WERI-Rb-1 (cell line): Measurements from ENCODE around the gene LHPP.

Experiments
- DNase-seq: peaks from one replicate; pipeline ENCODE4 v3.0.0-alpha.2; 2020
- H3K27ac ChIP-seq: fragments of 250-450 bp; sonication (Bioruptor Pico); 2 replicates; pipeline ENCODE4 v1.5.1; 2020; ENCODE audit warnings: mild to moderate bottlenecking, moderate library complexity
- H3K27me3 ChIP-seq: fragments of 250-450 bp; sonication (Bioruptor Pico); 2 replicates; pipeline ENCODE4 v1.5.1; 2021; ENCODE audit warnings: mild to moderate bottlenecking, low read depth, moderate library complexity; ENCODE audit not compliant: insufficient read depth, severe bottlenecking
- H3K36me3 ChIP-seq: fragments of 250-450 bp; sonication (Bioruptor Pico); 2 replicates; pipeline ENCODE4 v1.5.1; 2020; ENCODE audit warnings: mild to moderate bottlenecking, moderate library complexity
- H3K4me3 ChIP-seq: 2 replicates; pipeline ENCODE4 v1.5.1; 2011; ENCODE audit warnings: low read depth, mild to moderate bottlenecking, control low read depth, low read length
- H3K9me3 ChIP-seq: fragments of 250-450 bp; sonication (Bioruptor Pico); 2 replicates; pipeline ENCODE4 v1.5.1; 2021; ENCODE audit warnings: mild to moderate bottlenecking, moderate library complexity; ENCODE audit not compliant: severe bottlenecking
- CTCF ChIP-seq: IDR thresholded peaks from 2 replicates; pipeline ENCODE4 v1.5.1; 2011; ENCODE audit warnings: low read depth, mild to moderate bottlenecking, control low read depth, inconsistent platforms, low read length

Gene LHPP

GRCh38 chr10:124482236-124482800, 20.7 kb downstream of the LHPP start:
- Histone ChIP-seq H3K27ac (no peak overlapping the region), H3K36me3 (no peaks in the 10 kb centered on the region)

GRCh38 chr10:124482876-124483275, 21.3 kb downstream of the LHPP start:
- Histone ChIP-seq H3K4me3 (no peak overlapping the region), H3K27me3 (no peaks in the 10 kb centered on the region), H3K9me3 (peaks cover 2% of the 10 kb centered on the region), H3K27ac (no peak overlapping the region), H3K36me3 (no peaks in the 10 kb centered on the region)
- no peak for DNase-seq
- TF ChIP-seq CTCF: no peak

More at GRCh38 chr10:124482236-124482800, 20.7 kb downstream of the LHPP start:
- no peaks in the 10 kb centered on the region for H3K27me3 ChIP-seq
- no peaks in the 10 kb centered on the region for H3K9me3 ChIP-seq
- no peak for TF ChIP-seq CTCF
- DNase-seq: no peak
- H3K4me3 ChIP-seq: no peak overlapping the region

- no peaks in the 10 kb centered on the region for H3K36me3 ChIP-seq
- peaks cover 2% of the 10 kb centered on the region for H3K9me3 ChIP-seq
- TF ChIP-seq CTCF: no peak
- DNase-seq: no peak
- no peak overlapping the region for H3K27ac ChIP-seq
- no peak overlapping the region for H3K4me3 ChIP-seq
- no peaks in the 10 kb centered on the region for H3K27me3 ChIP-seq
These were observed 22.4 kb downstream of the LHPP start for GRCh38 chr10:124484031-124484430.

GRCh38 chr10:124484661-124485060, 23.0 kb downstream of the LHPP start:
- Histone ChIP-seq H3K36me3 (no peaks in the 10 kb centered on the region), H3K4me3 (no peak overlapping the region), H3K27me3 (no peaks in the 10 kb centered on the region), H3K27ac (no peak overlapping the region), H3K9me3 (peaks cover 2% of the 10 kb centered on the region)
- DNase-seq: no peak
- no peak for TF ChIP-seq CTCF

- no peak for DNase-seq
- no peak for TF ChIP-seq CTCF
- Histone ChIP-seq H3K27ac (no peak overlapping the region), H3K27me3 (no peaks in the 10 kb centered on the region), H3K9me3 (peaks cover 2% of the 10 kb centered on the region), H3K4me3 (no peak overlapping the region), H3K36me3 (no peaks in the 10 kb centered on the region)
These were observed 25.0 kb downstream of the LHPP start for GRCh38 chr10:124486635-124487034.

GRCh38 chr10:124491105-124491504, 29.5 kb downstream of the LHPP start:
- no peak for TF ChIP-seq CTCF
- DNase-seq: no peak
- Histone ChIP-seq H3K27ac (no peak overlapping the region), H3K36me3 (no peaks in the 10 kb centered on the region), H3K9me3 (peaks cover 2% of the 10 kb centered on the region), H3K27me3 (no peaks in the 10 kb centered on the region), H3K4me3 (no peak overlapping the region)
